Measurements from ENCODE around the gene CLSTN2.

- TF ChIP-seq RFX5 (IDR thresholded peaks at IDR 0.05; ENCODE audit: borderline replicate concordance, low read depth, low read length) = no peak
- no peak for TF ChIP-seq ATF3 (IDR thresholded peaks at IDR 0.05; ENCODE audit: insufficient read depth, low read depth, low read length)
- no peak for TF ChIP-seq PHF8 (conservative IDR thresholded peaks at IDR 0.05; ENCODE audit: low read depth, low read length)
- TF ChIP-seq SIN3A (conservative IDR thresholded peaks at IDR 0.05 in 1 of 2, IDR thresholded peaks at IDR 0.05 in 1 of 2; ENCODE audit: low read depth in 1 of 2, low read length in 2 of 2) = no peak
- TF ChIP-seq CEBPB (IDR thresholded peaks at IDR 0.05; ENCODE audit: low read depth, low read length) = no peak
- TF ChIP-seq MAX (IDR thresholded peaks at IDR 0.05) = no peak
- TF ChIP-seq TAF1 (IDR thresholded peaks at IDR 0.05; ENCODE audit: low read depth, low read length) = no peak
- TF ChIP-seq POLR2A (IDR thresholded peaks at IDR 0.05; ENCODE audit: control extremely low read depth in 1 of 2, low read depth in 2 of 2, low read length in 2 of 2) = no peak
- no peak for TF ChIP-seq EGR1 (IDR thresholded peaks at IDR 0.05; ENCODE audit: borderline replicate concordance, low read depth, low read length)
- TF ChIP-seq CHD2 (IDR thresholded peaks at IDR 0.05; ENCODE audit: low read length) = no peak
- no peak for TF ChIP-seq CTCF (IDR thresholded peaks at IDR 0.05; ENCODE audit: control extremely low read depth in 1 of 3, insufficient read depth in 1 of 3, low read depth in 1 of 3, low read length in 3 of 3)
- no peak for TF ChIP-seq JUN (IDR thresholded peaks at IDR 0.05; ENCODE audit: low read depth, low read length)
- TF ChIP-seq EZH2 (IDR thresholded peaks at IDR 0.05; ENCODE audit: low read depth, low read length, severe bottlenecking) = no peak
Observed at GRCh38 chr3:140384028-140384771, 449.2 kb downstream of the CLSTN2 start.

All from H1 (cell line).